Hematopoietic multipotent progenitor cell treated with erythropoietin and hydrocortisone succinate and interleukin-3 and kit ligand, for 4 days (in vitro differentiated cells): ENCODE measurements around the gene ATP2B2.

ENCODE experiments used
- DNase-seq: peaks from one replicate; pipeline ENCODE4 v3.0.0-alpha.2; 2015

Gene ATP2B2

GRCh38 chr3:10447110-10447509 lies 58.3 kb downstream of the ATP2B2 start:
- no peak for DNase-seq

- no peak for DNase-seq
Measured at GRCh38 chr3:10445561-10446175, 59.7 kb downstream of the ATP2B2 start.

- DNase-seq: peak; percentile 26
Measured at GRCh38 chr3:10444511-10444910, 60.9 kb downstream of the ATP2B2 start.

- no peak for DNase-seq
Measured at GRCh38 chr3:10444110-10444429, 61.3 kb downstream of the ATP2B2 start.

GRCh38 chr3:10443272-10444109 lies 61.9 kb downstream of the ATP2B2 start:
- no peak for DNase-seq

GRCh38 chr3:10442151-10442795 lies 63.1 kb downstream of the ATP2B2 start:
- DNase-seq: no peak

- DNase-seq: no peak
Measured at GRCh38 chr3:10440684-10441083, 64.7 kb downstream of the ATP2B2 start.

- DNase-seq: no peak
Measured at GRCh38 chr3:10438902-10439610, 66.3 kb downstream of the ATP2B2 start.

- peak; percentile 84 for DNase-seq
Measured at GRCh38 chr3:10437995-10438901, 67.1 kb downstream of the ATP2B2 start.

GRCh38 chr3:10437272-10437994 lies 68.0 kb downstream of the ATP2B2 start:
- DNase-seq: peak; percentile 10

- DNase-seq: no peak
Measured at GRCh38 chr3:10435850-10436249, 69.5 kb downstream of the ATP2B2 start.

- no peak for DNase-seq
Measured at GRCh38 chr3:10434938-10435336, 70.4 kb downstream of the ATP2B2 start.

GRCh38 chr3:10434144-10434937 lies 71.0 kb downstream of the ATP2B2 start:
- no peak for DNase-seq

GRCh38 chr3:10432931-10433330 lies 72.5 kb downstream of the ATP2B2 start:
- DNase-seq: no peak

- no peak for DNase-seq
Measured at GRCh38 chr3:10432156-10432845, 73.1 kb downstream of the ATP2B2 start.

GRCh38 chr3:10430805-10431204 lies 74.6 kb downstream of the ATP2B2 start:
- no peak for DNase-seq

- DNase-seq: no peak
Measured at GRCh38 chr3:10428406-10429091, 76.8 kb downstream of the ATP2B2 start.

GRCh38 chr3:10426346-10427220 lies 78.8 kb downstream of the ATP2B2 start:
- no peak for DNase-seq
